GM20000 (cell line): ENCODE results near the gene CP.

Experiments
- DNase-seq: peaks from one replicate; pipeline ENCODE4 v3.0.0; 2012; ENCODE audit warnings: low spot score
- CTCF ChIP-seq: IDR thresholded peaks from 2 replicates; pipeline ENCODE4 v1.5.1; 2012; ENCODE audit warnings: mild to moderate bottlenecking, control low read depth; ENCODE audit errors: extremely low read depth, missing control alignments

The CP gene

GRCh38 chr3:149258298-149258697 is 36.7 kb upstream of the CP start:
- DNase-seq, result no peak
- TF ChIP-seq CTCF, result no peak

GRCh38 chr3:149252272-149252671 is 30.6 kb upstream of the CP start:
- no peak for TF ChIP-seq CTCF

GRCh38 chr3:149251186-149251585 is 29.6 kb upstream of the CP start:
- no peak for DNase-seq
- no peak for TF ChIP-seq CTCF

More at GRCh38 chr3:149252272-149252671, 30.6 kb upstream of the CP start:
- DNase-seq, result no peak

- DNase-seq, result no peak
- TF ChIP-seq CTCF, result no peak
These were observed 26.5 kb upstream of the CP start for GRCh38 chr3:149247929-149248691.

- DNase-seq, result no peak
- no peak for TF ChIP-seq CTCF
These were observed 25.5 kb upstream of the CP start for GRCh38 chr3:149247008-149247710.

GRCh38 chr3:149245738-149246451 is 24.3 kb upstream of the CP start:
- peak; percentile 45 for DNase-seq
- no peak for TF ChIP-seq CTCF

- no peak for DNase-seq
- no peak for TF ChIP-seq CTCF
These were observed 21.9 kb upstream of the CP start for GRCh38 chr3:149243540-149243939.
